Right lobe of liver (tissue), 4 donors: ENCODE results near the gene ARHGEF37.

Source experiments
- POLR2A ChIP-seq: fragments of 450-650 bp; IDR thresholded peaks from one replicate; pipeline ENCODE4 v1.6.1; 2017; ENCODE audit warnings: antibody characterized with exemption, mild to moderate bottlenecking
- TF ChIP-seq, protein P1 (sequence below), 4 donors: fragments of 200-600 bp in 3 of 4; fragments of 450-650 bp in 1 of 4; IDR thresholded peaks; one replicate each; pipeline versions ENCODE4 v1.5.1 to v1.8.0; 2016 to 2022; ENCODE audit warnings: antibody characterized with exemption in 4 of 4, mild to moderate bottlenecking in 2 of 4
- donor health status: DM: no; HTN: no; CAD: no.
- donor health status: DM: no; HTN: no; CAD: no.
- donor health status: DM: no; HTN: yes; CAD: no.

DNA sequence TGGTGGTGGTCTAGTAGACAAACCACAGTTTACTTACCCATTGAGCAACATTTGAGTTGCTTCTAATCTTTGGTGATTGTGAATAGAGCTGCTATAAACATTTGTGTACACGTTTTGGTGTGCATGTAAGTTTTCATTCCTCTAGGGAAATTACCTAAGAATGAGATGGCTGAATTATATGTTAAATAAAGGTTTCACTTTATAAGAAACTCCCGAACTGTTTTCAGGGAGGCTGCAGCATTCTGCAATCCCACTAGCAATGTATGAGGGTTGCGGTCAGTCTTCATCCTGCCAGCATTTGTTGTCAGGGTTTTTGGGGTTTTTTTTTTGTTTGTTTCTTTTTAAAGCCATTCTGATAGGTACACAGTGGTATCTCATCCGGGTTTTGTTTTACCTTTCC, 103.1 kb downstream of the ARHGEF37 start:
- TF ChIP-seq POLR2A = no peak
- TF ChIP-seq, protein P1, sequence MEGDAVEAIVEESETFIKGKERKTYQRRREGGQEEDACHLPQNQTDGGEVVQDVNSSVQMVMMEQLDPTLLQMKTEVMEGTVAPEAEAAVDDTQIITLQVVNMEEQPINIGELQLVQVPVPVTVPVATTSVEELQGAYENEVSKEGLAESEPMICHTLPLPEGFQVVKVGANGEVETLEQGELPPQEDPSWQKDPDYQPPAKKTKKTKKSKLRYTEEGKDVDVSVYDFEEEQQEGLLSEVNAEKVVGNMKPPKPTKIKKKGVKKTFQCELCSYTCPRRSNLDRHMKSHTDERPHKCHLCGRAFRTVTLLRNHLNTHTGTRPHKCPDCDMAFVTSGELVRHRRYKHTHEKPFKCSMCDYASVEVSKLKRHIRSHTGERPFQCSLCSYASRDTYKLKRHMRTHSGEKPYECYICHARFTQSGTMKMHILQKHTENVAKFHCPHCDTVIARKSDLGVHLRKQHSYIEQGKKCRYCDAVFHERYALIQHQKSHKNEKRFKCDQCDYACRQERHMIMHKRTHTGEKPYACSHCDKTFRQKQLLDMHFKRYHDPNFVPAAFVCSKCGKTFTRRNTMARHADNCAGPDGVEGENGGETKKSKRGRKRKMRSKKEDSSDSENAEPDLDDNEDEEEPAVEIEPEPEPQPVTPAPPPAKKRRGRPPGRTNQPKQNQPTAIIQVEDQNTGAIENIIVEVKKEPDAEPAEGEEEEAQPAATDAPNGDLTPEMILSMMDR (IDR thresholded peaks at IDR 0.05) = no peak
